ENCODE measurements around the gene EIF3K.

GRCh38 chr19:38599722-38600121, 19.3 kb upstream of the EIF3K start:
- TF ChIP-seq EZH2 (IDR thresholded peaks at IDR 0.05) (no peak), CTCF (IDR thresholded peaks at IDR 0.05) (no peak), EZH2phosphoT487 (IDR thresholded peaks at IDR 0.05) (no peak)
